Measurements from ENCODE around the gene AUTS2. TPM values are rescaled to one million over a fixed set of nuclear protein-coding genes. Genes with fewer than 3 reads are reported as not detected.
A peak's percentile ranks its signal among the peaks of the same experiment; 100 is the strongest.

Gene AUTS2
- total and polyA plus RNA-seq, 2 experiments from 2014 or later = 3.0 to 4.4 TPM

DNA sequence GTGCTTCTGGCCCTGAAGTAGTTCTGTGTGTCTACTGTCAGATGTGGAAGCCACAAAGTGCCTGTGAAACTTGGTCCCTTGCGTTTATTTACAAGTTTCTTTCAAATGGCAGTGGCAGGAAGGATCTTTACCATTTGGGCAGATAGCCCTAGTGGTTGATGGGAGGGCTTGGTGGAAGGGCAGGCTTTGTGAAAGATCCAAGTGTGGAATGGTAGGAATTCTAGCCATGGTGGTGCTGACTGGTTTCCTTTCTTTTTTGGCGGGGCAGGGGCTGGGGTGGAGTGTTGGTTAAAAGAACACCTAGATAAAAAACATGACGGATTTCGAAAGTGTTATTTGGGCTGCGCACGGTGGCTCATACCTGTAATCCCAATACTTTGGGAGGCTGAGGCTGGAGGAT, 27.0 kb downstream of the AUTS2 start:
- in situ Hi-C loops (cut with MboI) = no loop called here
- Histone ChIP-seq H3K27ac (no peak overlapping the region), H4K20me1 (ENCODE audit: insufficient read depth) (no peaks in the 10 kb centered on the region)

GRCh38 chr7:69625798-69626197, 27.5 kb downstream of the AUTS2 start:
- Histone ChIP-seq H3K27ac (no peak overlapping the region), H3K4me1 (ENCODE audit: insufficient read depth) (peaks cover 10% of the 10 kb centered on the region; the same call in 1 of the 2 replicates), H3K79me2 (ENCODE audit: insufficient read depth) (no peaks in the 10 kb centered on the region), H3K4me2 (ENCODE audit: unreplicated experiment) (no peak overlapping the region), H3K36me3 (ENCODE audit: low read depth) (no peaks in the 10 kb centered on the region), H3K9me3 (ENCODE audit: low read depth) (no peaks in the 10 kb centered on the region), H3K9me2 (ENCODE audit: insufficient read depth) (no peaks in the 10 kb centered on the region), H2AFZ (no peak overlapping the region), H3K9ac (no peak overlapping the region), H3F3A (ENCODE audit: insufficient read depth) (peaks cover 4% of the 10 kb centered on the region), H4K20me1 (ENCODE audit: insufficient read depth) (no peaks in the 10 kb centered on the region), H3K27me3 (replicated peaks; ENCODE audit: insufficient read depth) (0 out of 2 replicates have a peak, but pooled peaks cover 4% of the 10 kb centered on the region), H3K4me3 (no peak overlapping the region)
- TF ChIP-seq EZH2phosphoT487 (IDR thresholded peaks at IDR 0.05; ENCODE audit: insufficient read depth, low read depth) (no peak), EZH2 (IDR thresholded peaks at IDR 0.05; ENCODE audit: insufficient read depth, poor library complexity, severe bottlenecking) (no peak)
- DNase-seq = no peak
- in situ Hi-C loops (cut with MboI) = no loop called here
- 62 to 63% methylated on average over 2 of the region's 2 CpGs for WGBS, 2 experiments (ENCODE audit: low coverage in 1 of 2, low lambda C conversion rate in 2 of 2, missing lambda C conversion rate in 2 of 2)

More for the DNA sequence above, 27.0 kb downstream of the AUTS2 start:
- WGBS, 2 experiments (ENCODE audit: low coverage in 1 of 2, low lambda C conversion rate in 2 of 2, missing lambda C conversion rate in 2 of 2) = 72 to 87% methylated on average over 5 to 6 of the region's 6 CpGs
- no peak overlapping the region for H3K9ac ChIP-seq
- H3K4me3 ChIP-seq = no peak overlapping the region
- H3K27me3 ChIP-seq (replicated peaks; ENCODE audit: insufficient read depth) = 0 out of 2 replicates have a peak, but pooled peaks cover 4% of the 10 kb centered on the region
- H3F3A ChIP-seq (ENCODE audit: insufficient read depth) = no peaks in the 10 kb centered on the region
- H3K79me2 ChIP-seq (ENCODE audit: insufficient read depth) = no peaks in the 10 kb centered on the region
- H3K9me2 ChIP-seq (ENCODE audit: insufficient read depth) = no peaks in the 10 kb centered on the region
- peaks cover 6% of the 10 kb centered on the region; the same call in 1 of the 2 replicates for H3K4me1 ChIP-seq (ENCODE audit: insufficient read depth)
- no peaks in the 10 kb centered on the region for H3K9me3 ChIP-seq (ENCODE audit: low read depth)
- TF ChIP-seq EZH2phosphoT487 (IDR thresholded peaks at IDR 0.05; ENCODE audit: insufficient read depth, low read depth) = no peak
- TF ChIP-seq EZH2 (IDR thresholded peaks at IDR 0.05; ENCODE audit: insufficient read depth, poor library complexity, severe bottlenecking) = no peak
- H3K36me3 ChIP-seq (ENCODE audit: low read depth) = no peaks in the 10 kb centered on the region
- no peak for DNase-seq
- H2AFZ ChIP-seq = no peak overlapping the region
- H3K4me2 ChIP-seq (ENCODE audit: unreplicated experiment) = no peak overlapping the region

DNA sequence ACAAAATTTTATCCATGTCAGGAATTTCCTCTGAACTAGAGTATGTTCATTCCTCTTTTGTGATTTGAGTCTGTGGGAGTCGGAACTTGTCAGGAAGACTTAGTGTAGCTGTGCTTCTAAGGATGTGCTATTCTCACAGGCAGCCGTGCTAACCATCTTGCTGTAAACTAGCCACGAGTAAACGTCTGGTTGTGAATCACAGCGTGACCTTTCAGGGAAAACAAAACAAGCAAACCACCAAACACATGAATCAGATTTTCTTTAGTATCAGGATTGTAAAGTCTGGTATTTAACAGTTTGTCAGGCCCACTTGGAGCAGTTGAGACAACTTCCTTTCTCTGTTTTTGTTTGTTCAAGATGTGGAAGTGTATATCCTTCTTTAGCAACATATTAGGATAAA, 32.0 kb downstream of the AUTS2 start:
- peak overlapping the region; percentile 35 for H3K4me2 ChIP-seq (ENCODE audit: unreplicated experiment)
- in situ Hi-C loops (cut with MboI) = no loop called here
- peaks cover 11% of the 10 kb centered on the region; the same call in 1 of the 2 replicates for H3K4me1 ChIP-seq (ENCODE audit: insufficient read depth)
- TF ChIP-seq EZH2phosphoT487 (IDR thresholded peaks at IDR 0.05; ENCODE audit: insufficient read depth, low read depth) (no peak), EZH2 (IDR thresholded peaks at IDR 0.05; ENCODE audit: insufficient read depth, poor library complexity, severe bottlenecking) (no peak)
- H3F3A ChIP-seq (ENCODE audit: insufficient read depth) = peaks cover 5% of the 10 kb centered on the region
- H3K27ac ChIP-seq = no peak overlapping the region
- H4K20me1 ChIP-seq (ENCODE audit: insufficient read depth) = no peaks in the 10 kb centered on the region
- peak; percentile 86 for DNase-seq
- H3K9me3 ChIP-seq (ENCODE audit: low read depth) = no peaks in the 10 kb centered on the region
- H3K79me2 ChIP-seq (ENCODE audit: insufficient read depth) = no peaks in the 10 kb centered on the region
- H3K36me3 ChIP-seq (ENCODE audit: low read depth) = no peaks in the 10 kb centered on the region
- 7 to 9% methylated on average over 5 of the region's 5 CpGs for WGBS, 2 experiments (ENCODE audit: low coverage in 1 of 2, low lambda C conversion rate in 2 of 2, missing lambda C conversion rate in 2 of 2)
- H3K4me3 ChIP-seq = no peak overlapping the region
- no peak overlapping the region for H3K9ac ChIP-seq
- no peaks in the 10 kb centered on the region for H3K9me2 ChIP-seq (ENCODE audit: insufficient read depth)
- no peak overlapping the region for H2AFZ ChIP-seq
- H3K27me3 ChIP-seq (replicated peaks; ENCODE audit: insufficient read depth) = 0 out of 2 replicates have a peak, but pooled peaks cover 4% of the 10 kb centered on the region

DNA sequence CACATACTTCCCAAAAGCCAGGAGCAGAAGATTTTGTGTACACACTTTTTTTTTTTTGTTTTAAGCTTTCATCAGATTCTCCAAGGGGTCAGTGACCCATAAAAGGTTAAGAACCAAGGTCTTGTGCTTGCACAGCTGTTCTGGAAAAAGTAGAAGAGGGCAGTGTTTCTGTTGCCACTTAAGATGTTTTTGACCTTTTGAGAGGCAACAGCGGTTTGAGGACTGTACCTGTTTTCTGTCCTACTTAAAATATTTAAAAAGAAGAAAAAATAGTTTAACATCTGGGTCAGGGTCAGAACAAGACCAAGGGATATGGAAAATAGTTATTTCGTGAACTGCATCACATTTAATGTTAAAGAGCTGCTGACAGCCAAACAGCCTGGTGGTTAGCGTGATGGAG, 32.9 kb downstream of the AUTS2 start:
- Histone ChIP-seq H3K36me3 (ENCODE audit: low read depth) (no peaks in the 10 kb centered on the region), H3K4me2 (ENCODE audit: unreplicated experiment) (no peak overlapping the region), H3K4me1 (ENCODE audit: insufficient read depth) (peaks cover 11% of the 10 kb centered on the region; the same call in 1 of the 2 replicates), H3K27ac (no peak overlapping the region), H3K4me3 (no peak overlapping the region), H3K79me2 (ENCODE audit: insufficient read depth) (no peaks in the 10 kb centered on the region), H3K27me3 (replicated peaks; ENCODE audit: insufficient read depth) (0 out of 2 replicates have a peak, but pooled peaks cover 4% of the 10 kb centered on the region), H2AFZ (no peak overlapping the region), H3K9ac (no peak overlapping the region), H3F3A (ENCODE audit: insufficient read depth) (peaks cover 5% of the 10 kb centered on the region), H3K9me2 (ENCODE audit: insufficient read depth) (no peaks in the 10 kb centered on the region), H4K20me1 (ENCODE audit: insufficient read depth) (no peaks in the 10 kb centered on the region), H3K9me3 (ENCODE audit: low read depth) (no peaks in the 10 kb centered on the region)
- TF ChIP-seq EZH2 (IDR thresholded peaks at IDR 0.05; ENCODE audit: insufficient read depth, poor library complexity, severe bottlenecking) (no peak), EZH2phosphoT487 (IDR thresholded peaks at IDR 0.05; ENCODE audit: insufficient read depth, low read depth) (no peak)
- in situ Hi-C loops (cut with MboI) = no loop called here
- WGBS, 2 experiments (ENCODE audit: low coverage in 1 of 2, low lambda C conversion rate in 2 of 2, missing lambda C conversion rate in 2 of 2) = 90 to 97% methylated on average over 3 of the region's 3 CpGs
- no peak for DNase-seq

Measured in GM23248 (cell line).